ENCODE data around the gene SHMT2. TPM values are rescaled to one million over a fixed set of nuclear protein-coding genes. Genes with fewer than 3 reads are reported as not detected.

Gene SHMT2
- total RNA-seq, 1 experiment from 2014 or later, result 67.1 TPM

GRCh38 chr12:57204454-57204853 is 25.1 kb upstream of the SHMT2 start:
- Histone ChIP-seq H3K4me1 (ENCODE audit: control insufficient read depth, insufficient read depth, low read length) (no peaks in the 10 kb centered on the region), H3K36me3 (ENCODE audit: control insufficient read depth, insufficient read depth, low read length) (no peaks in the 10 kb centered on the region), H3K27me3 (ENCODE audit: control insufficient read depth, insufficient read depth, low read length) (no peaks in the 10 kb centered on the region), H3K4me3 (ENCODE audit: low read depth in 2 of 2, low read length in 2 of 2) (no peak overlapping the region), H3K27ac (ENCODE audit: low read length) (no peak overlapping the region), H3K9me3 (ENCODE audit: control insufficient read depth, insufficient read depth, low read depth, low read length) (no peaks in the 10 kb centered on the region)
- DNase-seq (ENCODE audit: low read depth, low spot score) (no peak), ATAC-seq (no peak)
- CTCF ChIA-PET, result no interaction called here
- intact Hi-C loops (cut with micrococcal nuclease; ENCODE audit: unreplicated experiment) (no loop called here), in situ Hi-C loops (cut with HindIII; ENCODE audit: low pct_unique_long_range_greater_than_20kb, low sequenced_read_pairs) (no loop called here)
- BruUV-seq (replicated peaks), result no TSS peak
- POLR2A ChIA-PET, result no interaction called here
- TF ChIP-seq CTCF (IDR thresholded peaks at IDR 0.05) (no peak), TCF7L2 (IDR thresholded peaks at IDR 0.05; ENCODE audit: low read depth, low read length) (no peak), REST (IDR thresholded peaks at IDR 0.05; ENCODE audit: insufficient read depth in 1 of 2, low read depth in 2 of 2, low read length in 1 of 2) (no peak), SIN3A (IDR thresholded peaks at IDR 0.05; ENCODE audit: borderline replicate concordance, insufficient read depth, low read depth, low read length) (no peak), POLR2AphosphoS5 (IDR thresholded peaks at IDR 0.05; ENCODE audit: low read depth, low read length) (no peak)

- intact Hi-C loops (cut with micrococcal nuclease; ENCODE audit: unreplicated experiment), result no loop called here
- no TSS peak for BruUV-seq (replicated peaks)
- ATAC-seq (no peak), DNase-seq (ENCODE audit: low read depth, low spot score) (no peak)
- no peaks in the 10 kb centered on the region for H3K27me3 ChIP-seq (ENCODE audit: control insufficient read depth, insufficient read depth, low read length)
- no peak overlapping the region for H3K4me3 ChIP-seq (ENCODE audit: low read depth in 2 of 2, low read length in 2 of 2)
- CTCF ChIA-PET, result no interaction called here
- H3K36me3 ChIP-seq (ENCODE audit: control insufficient read depth, insufficient read depth, low read length), result no peaks in the 10 kb centered on the region
- in situ Hi-C loops (cut with HindIII; ENCODE audit: low pct_unique_long_range_greater_than_20kb, low sequenced_read_pairs), result no loop called here
- TF ChIP-seq SIN3A (IDR thresholded peaks at IDR 0.05; ENCODE audit: borderline replicate concordance, insufficient read depth, low read depth, low read length) (no peak), CTCF (IDR thresholded peaks at IDR 0.05) (no peak), REST (IDR thresholded peaks at IDR 0.05; ENCODE audit: insufficient read depth in 1 of 2, low read depth in 2 of 2, low read length in 1 of 2) (no peak)
- H3K27ac ChIP-seq (ENCODE audit: low read length), result no peak overlapping the region
- POLR2A ChIA-PET, result no interaction called here
- no peaks in the 10 kb centered on the region for H3K4me1 ChIP-seq (ENCODE audit: control insufficient read depth, insufficient read depth, low read length)
- no peaks in the 10 kb centered on the region for H3K9me3 ChIP-seq (ENCODE audit: control insufficient read depth, insufficient read depth, low read depth, low read length)
These were observed 24.3 kb upstream of the SHMT2 start for GRCh38 chr12:57205186-57205585.

All from Panc1 (cell line).